Fibroblast of peridontal ligament (primary cell): ENCODE data around the gene PDE6D.
"Not testable (repeated sequence)": the region's sequence is repeated elsewhere in the genome, so short reads cannot be mapped to it uniquely, and the experiment has no call there.

ENCODE experiments used
- DNase-seq: peaks from one replicate; pipeline ENCODE4 v3.0.0-alpha.2; 2010; ENCODE audit errors: extremely low read depth

Gene PDE6D

DNA sequence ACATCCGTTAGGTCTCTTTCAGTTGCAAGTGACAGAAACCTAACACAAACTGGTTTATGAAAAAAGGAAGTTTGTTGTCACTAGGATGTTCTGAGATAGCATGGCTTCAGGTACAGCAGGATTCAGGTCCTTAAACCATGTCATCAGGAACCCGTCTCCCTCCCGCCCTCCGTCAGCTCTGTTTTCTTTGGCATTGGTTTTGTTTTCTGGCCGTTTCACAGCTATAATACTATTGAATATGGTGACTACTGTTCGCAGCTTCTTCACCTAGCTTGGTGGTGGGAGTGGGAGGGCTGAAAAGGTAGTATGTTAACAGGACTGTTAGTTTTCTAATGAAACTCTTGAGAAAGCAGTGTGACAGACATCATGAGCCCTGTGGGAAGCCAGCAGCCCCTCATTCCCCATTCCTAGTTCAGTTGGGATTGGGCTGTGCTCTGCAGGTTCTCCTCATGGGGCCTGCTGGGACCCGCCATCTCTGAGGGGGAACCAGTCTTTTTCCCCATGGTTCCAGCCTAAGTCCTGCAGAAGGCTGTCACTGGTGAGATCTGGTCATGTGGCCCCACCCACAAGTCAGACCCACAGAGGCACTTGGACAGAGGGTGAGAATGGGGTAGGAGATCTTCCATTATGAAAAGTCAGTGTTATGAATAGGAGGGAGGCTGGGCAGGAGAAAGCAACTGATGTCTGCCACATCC is 60.6 kb downstream of the PDE6D start:
- DNase-seq, result no peak

- no peak for DNase-seq
These were observed 62.3 kb downstream of the PDE6D start for GRCh38 chr2:231718799-231719198.

DNA sequence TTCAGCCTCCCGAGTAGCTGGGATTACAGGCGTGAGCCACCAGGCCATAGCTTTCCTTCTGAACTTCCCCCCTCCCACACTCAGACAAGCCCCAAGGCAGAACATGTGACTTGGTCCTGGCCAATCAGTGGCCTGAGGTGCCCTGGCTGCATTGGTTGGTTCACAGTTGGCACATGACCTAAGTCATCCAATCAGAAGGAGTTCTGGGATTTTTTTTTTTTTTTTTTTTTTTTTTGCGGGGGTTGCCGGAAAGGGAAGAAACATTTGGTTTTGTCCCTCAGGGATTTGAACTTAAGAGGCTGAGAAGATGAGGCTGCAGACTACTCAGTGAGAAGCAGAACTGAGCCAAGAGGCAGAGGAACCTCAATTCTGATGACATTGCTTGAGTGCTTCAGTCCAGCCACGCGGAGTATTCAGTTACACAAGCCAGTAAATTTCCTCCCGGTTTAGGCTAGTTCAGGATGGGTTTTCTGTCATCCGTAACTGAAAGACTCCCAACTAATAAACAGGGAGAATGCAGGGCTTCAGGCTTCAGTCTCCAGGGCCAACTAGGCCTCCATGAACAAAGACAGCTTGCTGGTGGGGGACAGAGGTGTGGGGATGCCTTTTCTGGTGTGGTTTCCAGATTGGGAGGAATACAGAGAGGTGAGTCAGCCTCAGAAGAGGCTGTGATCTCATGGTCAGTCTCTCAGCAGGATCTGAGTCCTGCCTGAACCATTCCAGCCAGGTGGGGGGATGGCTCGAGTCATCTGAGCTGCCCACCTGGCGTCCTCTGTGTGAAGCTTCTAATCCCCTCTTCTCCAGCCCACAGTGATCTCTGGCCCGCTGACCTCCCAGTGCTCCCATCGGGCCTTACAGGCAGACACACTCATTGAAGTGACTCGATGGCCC is 63.6 kb downstream of the PDE6D start:
- DNase-seq, result peak; percentile 91

GRCh38 chr2:231716666-231717280 is 64.3 kb downstream of the PDE6D start:
- DNase-seq, result peak; percentile 50

- DNase-seq, result peak; percentile 28
These were observed 65.0 kb downstream of the PDE6D start for GRCh38 chr2:231715988-231716616.

DNA sequence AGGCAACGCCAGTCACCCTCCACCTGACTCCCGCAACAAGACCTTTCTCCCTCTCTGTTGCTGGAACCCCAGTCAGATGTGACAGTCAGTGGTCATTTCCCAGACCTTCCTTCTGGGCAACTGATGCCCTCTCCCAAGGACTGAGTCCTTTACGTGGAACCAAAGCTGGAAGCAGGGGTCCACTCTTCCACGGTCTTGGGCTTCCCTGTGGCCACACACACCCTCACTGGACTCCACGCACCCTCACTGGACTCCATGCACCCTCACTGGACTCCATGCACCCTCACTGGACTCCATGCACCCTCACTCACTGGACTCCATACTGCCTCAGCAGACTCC is 65.6 kb downstream of the PDE6D start:
- DNase-seq, result no peak

DNA sequence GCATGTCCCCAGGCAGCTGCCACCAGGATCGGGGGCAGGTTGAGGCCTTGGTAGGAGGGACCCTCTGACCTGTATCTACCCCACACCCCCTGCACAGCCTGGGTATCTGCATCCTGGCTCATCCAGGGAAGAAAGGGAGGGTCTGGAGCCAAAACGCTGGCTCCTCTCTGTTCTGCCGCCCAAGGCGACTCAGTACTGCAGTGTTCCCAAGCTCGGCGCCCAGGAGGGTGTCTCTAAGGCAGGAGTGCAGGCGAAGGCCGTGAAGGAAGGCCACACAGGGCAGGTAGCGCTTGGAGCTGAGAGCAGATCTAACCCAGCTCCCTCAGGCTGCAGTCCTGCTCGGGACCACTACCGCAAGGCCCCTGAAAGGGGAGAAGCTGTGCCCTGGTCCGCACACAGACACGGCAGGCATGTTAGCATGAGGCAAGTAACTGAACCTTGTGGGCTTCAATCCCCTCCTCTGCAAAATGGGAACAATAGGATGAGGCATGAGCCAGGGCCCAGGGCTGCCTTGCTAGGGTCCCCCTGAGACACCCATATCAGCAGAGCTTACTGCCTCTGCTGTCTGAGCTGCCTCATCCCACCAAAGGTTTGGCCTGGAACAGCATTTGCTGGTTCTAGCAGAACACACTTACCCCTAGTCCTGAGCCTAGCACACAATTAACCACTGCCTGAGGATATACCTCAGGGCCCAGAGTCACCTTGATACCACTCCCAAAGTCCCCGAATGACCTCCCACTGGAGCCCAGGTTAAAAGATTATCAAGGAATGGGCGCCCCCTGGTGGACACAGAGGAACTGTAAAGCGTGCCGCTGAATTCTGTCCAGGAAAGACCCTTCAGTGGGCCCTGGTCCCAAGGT is 66.2 kb downstream of the PDE6D start:
- DNase-seq, result peak; percentile 47

GRCh38 chr2:231713730-231714638 is 67.1 kb downstream of the PDE6D start:
- peak; percentile 89 for DNase-seq

DNA sequence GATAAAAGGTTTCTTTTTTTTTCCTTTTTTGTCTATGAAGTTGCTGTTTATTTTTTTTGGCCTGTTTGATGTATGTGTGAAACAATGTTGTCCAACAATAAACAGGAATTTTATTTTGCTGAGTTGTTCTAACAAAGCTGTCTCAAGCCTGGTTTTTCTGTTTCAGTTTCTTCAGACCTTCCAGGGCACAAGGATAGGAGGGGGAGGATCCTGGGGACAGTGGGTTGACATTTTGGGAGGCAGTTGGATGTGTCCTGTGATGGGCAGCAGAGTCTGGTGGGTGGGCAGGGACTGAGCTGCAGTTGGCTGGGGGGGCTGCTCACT is 67.7 kb downstream of the PDE6D start:
- DNase-seq, result not testable (repeated sequence)

DNA sequence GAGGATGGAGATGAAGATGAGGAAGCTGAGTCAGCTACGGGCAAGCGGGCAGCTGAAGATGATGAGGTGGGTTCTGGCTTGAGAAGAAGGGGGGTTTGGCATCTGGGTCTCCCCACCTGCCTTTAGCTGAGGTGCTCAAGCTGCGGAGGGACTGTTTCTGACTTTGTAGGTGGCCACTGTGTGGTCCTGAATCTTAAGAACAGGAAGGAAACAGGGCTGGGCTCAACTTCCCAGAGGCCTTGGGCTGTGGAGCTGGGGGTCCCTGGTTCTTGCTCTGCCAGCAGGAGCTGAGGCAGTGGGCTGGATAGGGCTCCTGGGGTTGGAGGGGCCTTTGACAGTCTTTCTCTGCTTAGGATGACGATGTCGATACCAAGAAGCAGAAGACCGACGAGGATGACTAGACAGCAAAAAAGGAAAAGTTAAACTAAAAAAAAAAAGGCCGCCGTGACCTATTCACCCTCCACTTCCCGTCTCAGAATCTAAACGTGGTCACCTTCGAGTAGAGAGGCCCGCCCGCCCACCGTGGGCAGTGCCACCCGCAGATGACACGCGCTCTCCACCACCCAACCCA is 68.5 kb downstream of the PDE6D start:
- DNase-seq, result not testable (repeated sequence)

- DNase-seq, result no peak
These were observed 69.2 kb downstream of the PDE6D start for GRCh38 chr2:231711677-231712450.

- peak; percentile 24 for DNase-seq
These were observed 70.0 kb downstream of the PDE6D start for GRCh38 chr2:231710799-231711676.

DNA sequence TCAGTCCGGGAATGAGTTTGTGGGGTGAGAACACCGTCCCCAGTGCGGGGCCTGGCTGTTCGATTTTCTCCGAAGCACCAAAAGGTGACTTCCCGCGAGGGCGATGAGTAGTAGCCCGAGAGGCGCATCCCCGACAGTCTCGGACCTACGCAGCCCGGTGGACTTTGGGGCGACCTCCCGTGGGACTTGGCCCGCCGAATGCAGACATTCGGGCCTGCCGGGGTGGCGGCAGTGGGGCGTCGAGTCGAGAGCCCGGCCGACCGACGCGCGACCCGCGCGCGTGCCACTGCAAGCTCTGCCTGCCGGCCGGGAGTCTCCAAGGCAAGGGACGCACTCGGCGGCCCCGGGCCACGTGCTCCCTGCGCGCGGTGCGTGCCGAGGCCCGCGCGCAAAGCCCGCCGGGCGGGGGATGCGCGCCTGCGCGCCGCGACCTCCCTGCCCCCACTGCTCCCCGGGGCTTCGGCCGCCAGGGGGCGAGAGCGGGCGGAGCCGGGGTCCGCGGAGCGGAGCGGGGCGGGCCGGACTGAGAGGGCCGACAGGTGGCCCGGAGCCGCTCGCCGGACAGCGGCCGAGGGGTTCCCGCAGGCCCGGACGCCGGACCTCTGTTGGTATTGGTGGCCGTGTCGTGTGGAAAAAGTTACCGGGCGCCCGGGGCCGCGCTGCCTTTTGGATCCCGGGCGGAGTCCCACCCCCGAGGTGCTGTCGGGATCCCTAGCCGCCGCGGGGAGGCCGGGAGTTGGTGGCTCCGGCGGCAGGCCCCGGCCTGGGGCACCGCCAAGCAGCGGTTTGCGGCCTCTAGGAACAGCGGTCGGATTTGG is 70.9 kb downstream of the PDE6D start:
- DNase-seq, result peak; percentile 69

- no peak for DNase-seq
These were observed 71.5 kb downstream of the PDE6D start for GRCh38 chr2:231709636-231709980.

- DNase-seq, result peak; percentile 34
These were observed 72.1 kb downstream of the PDE6D start for GRCh38 chr2:231708773-231709635.
